Measurements from ENCODE around the gene CDH13.

CDH13 gene

GRCh38 chr16:83802135-83802534 is 1175.4 kb downstream of the CDH13 start:
- DNase-seq, result peak; percentile 5 to 15

GRCh38 chr16:83802554-83803205 is 1175.9 kb downstream of the CDH13 start:
- no peak for DNase-seq

- DNase-seq, result no peak
Observed at GRCh38 chr16:83803811-83804210, 1177.0 kb downstream of the CDH13 start.

GRCh38 chr16:83804366-83804765 is 1177.6 kb downstream of the CDH13 start:
- no peak for DNase-seq

- DNase-seq, result peak in 1 of 2 donors; percentile 3
Observed at GRCh38 chr16:83806036-83806435, 1179.3 kb downstream of the CDH13 start.

- no peak for DNase-seq
Observed at GRCh38 chr16:83806731-83807130, 1180.0 kb downstream of the CDH13 start.

- no peak for DNase-seq
Observed at GRCh38 chr16:83807327-83807709, 1180.5 kb downstream of the CDH13 start.

- peak; percentile 95 for DNase-seq
Observed at GRCh38 chr16:83807710-83808572, 1181.2 kb downstream of the CDH13 start, which contains the start of gene HSBP1. TSS of gene HSBP1 (plus strand) at chr16:83807978. CDS start at chr16:83808077, 99 bp downstream.

GRCh38 chr16:83808573-83809014 is 1181.8 kb downstream of the CDH13 start:
- DNase-seq, result no peak

- no peak for DNase-seq
Observed at GRCh38 chr16:83809092-83809491, 1182.3 kb downstream of the CDH13 start.

- no peak for DNase-seq
Observed at GRCh38 chr16:83810901-83811300, 1184.1 kb downstream of the CDH13 start.

- no peak for DNase-seq
Observed at GRCh38 chr16:83813823-83814658, 1187.3 kb downstream of the CDH13 start.

GRCh38 chr16:83814659-83814985 is 1187.9 kb downstream of the CDH13 start:
- DNase-seq, result no peak

GRCh38 chr16:83817022-83817421 is 1190.3 kb downstream of the CDH13 start:
- DNase-seq, result no peak

GRCh38 chr16:83818276-83818675 is 1191.5 kb downstream of the CDH13 start:
- DNase-seq, result no peak

- no peak for DNase-seq
Observed at GRCh38 chr16:83819361-83819760, 1192.6 kb downstream of the CDH13 start.

- DNase-seq, result peak; percentile 70 to 78
Observed at GRCh38 chr16:83826146-83826913, 1199.6 kb downstream of the CDH13 start.

- DNase-seq, result no peak
Observed at GRCh38 chr16:83830091-83830768, 1203.5 kb downstream of the CDH13 start.

- DNase-seq, result no peak
Observed at GRCh38 chr16:83830769-83831455, 1204.1 kb downstream of the CDH13 start.

- DNase-seq, result no peak
Observed at GRCh38 chr16:83831456-83831987, 1204.8 kb downstream of the CDH13 start.

GRCh38 chr16:83833921-83834320 is 1207.2 kb downstream of the CDH13 start:
- DNase-seq, result no peak

Measured in CD4-positive, alpha-beta T cell treated with Interferon alpha-2 for 1 hour (primary cell).